K562 (cell line): ENCODE data around the gene MBLAC2. TPM values are rescaled to one million over a fixed set of nuclear protein-coding genes. Genes with fewer than 3 reads are reported as not detected.
A peak's percentile ranks its signal among the peaks of the same experiment; 100 is the strongest.

ENCODE experiments used
- ARNT ChIP-seq, 2 experiments: fragments of 450-650 bp; IDR thresholded peaks; 2 replicates each; pipeline ENCODE4 v1.6.1; 2016; ENCODE audit warnings: mild to moderate bottlenecking in 1 of 2
- BRD4 ChIP-seq: fragments of 200-600 bp; sonication (generic); IDR thresholded peaks from 2 replicates; pipeline ENCODE4 v1.6.1; 2017; ENCODE audit warnings: inconsistent platforms
- CXXC5 ChIP-seq: fragments of 250-450 bp; sonication (Bioruptor Pico); IDR thresholded peaks from 2 replicates; pipeline ENCODE4 v1.8.0; 2022; ENCODE audit warnings: inconsistent platforms, mild to moderate bottlenecking, moderate library complexity
- FOXK2 ChIP-seq, 2 experiments: fragments of 450-650 bp; IDR thresholded peaks in 1 of 2; conservative IDR thresholded peaks in 1 of 2; 2 replicates each; pipeline ENCODE4 v1.6.1; 2016; ENCODE audit warnings: low read depth in 2 of 2, mild to moderate bottlenecking in 1 of 2
- GTF2A2 ChIP-seq: IDR thresholded peaks from 2 replicates; pipeline ENCODE4 v1.6.1; 2016; ENCODE audit warnings: mild to moderate bottlenecking, missing genetic modification characterization, missing compliant biosample characterization
- HBP1 ChIP-seq: fragments of 450-650 bp; formaldehyde crosslinking; IDR thresholded peaks from 2 replicates; pipeline ENCODE4 v1.4.0; 2022; ENCODE audit warnings: missing genetic modification characterization
- HIVEP1 ChIP-seq: fragments of 250-450 bp; sonication (Bioruptor Pico); IDR thresholded peaks from 2 replicates; pipeline ENCODE4 v1.4.0; 2020; ENCODE audit warnings: mild to moderate bottlenecking
- HNRNPLL ChIP-seq: fragments of 200-400 bp; formaldehyde crosslinking; IDR thresholded peaks from 2 replicates; pipeline ENCODE4 v1.6.1; 2017; ENCODE audit warnings: low read length, low read depth, mild to moderate bottlenecking; ENCODE audit not compliant: poor library complexity, severe bottlenecking
- HNRNPUL1 ChIP-seq: fragments of 200-400 bp; formaldehyde crosslinking; IDR thresholded peaks from 2 replicates; pipeline ENCODE4 v1.6.1; 2017; ENCODE audit warnings: low read length
- KLF10 ChIP-seq: fragments of 250-450 bp; sonication (Bioruptor Pico); IDR thresholded peaks from 2 replicates; pipeline ENCODE4 v1.6.1; 2021; ENCODE audit warnings: matching md5 sums
- MCM7 ChIP-seq, 2 experiments: fragments of 450-650 bp; IDR thresholded peaks; 2 replicates each; pipeline ENCODE4 v1.6.1; 2016 to 2018
- MITF ChIP-seq: IDR thresholded peaks from 2 replicates; pipeline ENCODE4 v1.6.1; 2014; ENCODE audit warnings: antibody characterized with exemption
- MTA2 ChIP-seq: fragments of 450-650 bp; IDR thresholded peaks from 2 replicates; pipeline ENCODE4 v1.6.1; 2016; ENCODE audit warnings: low read depth
- NR2C2 ChIP-seq, 2 experiments: fragments of 200-800 bp in 1 of 2; sonication (Bioruptor generic) in 1 of 2; sonication (generic) in 1 of 2; formaldehyde crosslinking in 1 of 2; IDR thresholded peaks; 2 replicates each; pipeline versions ENCODE4 v1.6.1 to v1.8.0; 2016 to 2022; ENCODE audit warnings: mild to moderate bottlenecking in 1 of 2, missing compliant biosample characterization in 1 of 2, missing genetic modification characterization in 1 of 2, missing genetic modification reagents in 1 of 2
- NUFIP1 ChIP-seq: fragments of 450-650 bp; IDR thresholded peaks from 2 replicates; pipeline ENCODE4 v1.6.1; 2018; ENCODE audit not compliant: partially characterized antibody
- PHB2 ChIP-seq: fragments of 450-650 bp; IDR thresholded peaks from 2 replicates; pipeline ENCODE4 v1.6.1; 2017; ENCODE audit warnings: low read depth
- SMAD2 ChIP-seq: fragments of 150-350 bp; IDR thresholded peaks from 2 replicates; pipeline ENCODE4 v1.6.1; 2014; ENCODE audit warnings: low read depth, mild to moderate bottlenecking, low read length
- TCF7L2 ChIP-seq: fragments of 150-350 bp; IDR thresholded peaks from 2 replicates; pipeline ENCODE4 v1.6.1; 2016; ENCODE audit warnings: low read depth, mild to moderate bottlenecking, low read length, moderate library complexity
- YY1 ChIP-seq, 3 experiments: IDR thresholded peaks; 2 replicates each; pipeline ENCODE4 v1.6.1; 2011; ENCODE audit warnings: low read length in 2 of 3, mild to moderate bottlenecking in 2 of 3, moderate library complexity in 2 of 3, borderline replicate concordance in 1 of 3, control low read depth in 1 of 3, low read depth in 1 of 3; ENCODE audit not compliant: insufficient read depth in 3 of 3, insufficient replicate concordance in 2 of 3, control insufficient read depth in 1 of 3, insufficient read length in 1 of 3; ENCODE audit errors: extremely low read depth in 1 of 3
- ZBTB17 ChIP-seq: fragments of 450-650 bp; formaldehyde crosslinking; IDR thresholded peaks from 2 replicates; pipeline ENCODE4 v1.4.0; 2020; ENCODE audit warnings: mild to moderate bottlenecking
- ZC3H4 ChIP-seq: sonication (generic); formaldehyde crosslinking; IDR thresholded peaks from 2 replicates; pipeline ENCODE4 v1.9.0; 2021; ENCODE audit warnings: missing genetic modification reagents, borderline replicate concordance
- ZHX1 ChIP-seq: fragments of 150-350 bp; conservative IDR thresholded peaks from 2 replicates; pipeline ENCODE4 v1.6.1; 2014; ENCODE audit warnings: low read length
- ZNF561 ChIP-seq: fragments of 450-650 bp; formaldehyde crosslinking; conservative IDR thresholded peaks from 2 replicates; pipeline ENCODE4 v1.4.0; 2020; ENCODE audit warnings: mild to moderate bottlenecking, moderate library complexity
- polyA plus RNA-seq, 8 experiments: library from polyadenylated mRNA; depleted of rRNA in 4 of 8; stranded (reverse) in 5 of 8; unstranded in 3 of 8; fragments of >200 nt; fragmentation: Nextera tagmentation in 2 of 8; fragmentation: Illumina TruSeq in 1 of 8; extraction: Ambion mirVana in 2 of 8; extraction: Trizol in 1 of 8; gene quantifications; 2 replicates each; pipeline versions ENCODE4 v1.2.1 to v1.2.3, GENCODE V29; 2011 to 2014; ENCODE audit warnings: inconsistent platforms in 1 of 8, missing spikeins in 1 of 8
- total RNA-seq, 7 experiments: library from RNA; depleted of rRNA in 6 of 7; stranded (reverse); fragments of >200 nt in 6 of 7; fragmentation: Illumina TruSeq in 2 of 7; extraction: Trizol in 2 of 7; gene quantifications; 2 replicates each; pipeline versions ENCODE4 v1.2.1 to v1.2.3, GENCODE V29; 2011 to 2021; ENCODE audit warnings: low replicate concordance in 1 of 7

Gene MBLAC2
- total and polyA plus RNA-seq, 9 of the 15 experiments (the other 6 are each of a cell fraction or from before 2014, with no cell fraction given), result 2.4 to 13.1 (median 10.3) TPM

GRCh38 chr5:90409318-90410177 lies 65.0 kb downstream of the MBLAC2 start, which contains the start of gene CETN3 (continued):
- TF ChIP-seq YY1 (IDR thresholded peaks at IDR 0.05; ENCODE audit: borderline replicate concordance in 1 of 3, control insufficient read depth in 1 of 3, extremely low read depth in 1 of 3, insufficient read depth in 3 of 3, insufficient read length in 1 of 3, insufficient replicate concordance in 2 of 3, low read depth in 1 of 3, low read length in 2 of 3), result peak; percentile 53 to 95 (median 88)
- no peak for TF ChIP-seq HNRNPUL1
- TF ChIP-seq CXXC5, result peak; percentile 62
- no peak for TF ChIP-seq MCM7 (IDR thresholded peaks at IDR 0.05)
- TF ChIP-seq FOXK2 (conservative IDR thresholded peaks at IDR 0.05 in 1 of 2, IDR thresholded peaks at IDR 0.05 in 1 of 2; ENCODE audit: low read depth in 2 of 2), result peak in 1 of 2 experiments; percentile 54; a peak in 3 of 4 replicates
- 0 out of 2 replicates have a peak, but pooled peaks have one; percentile 20 for TF ChIP-seq BRD4
- no peak for TF ChIP-seq MITF
- no peak for TF ChIP-seq GTF2A2 (tag)
- 0 out of 2 replicates have a peak, but pooled peaks have one; percentile 58 for TF ChIP-seq ZNF561
- no peak for TF ChIP-seq ZHX1
- TF ChIP-seq TCF7L2, result no peak
- 0 out of 2 replicates have a peak, but pooled peaks have one; percentile 33 for TF ChIP-seq NR2C2 (CRISPR knock-in tag; IDR thresholded peaks at IDR 0.05)
- TF ChIP-seq NR2C2 (tag; IDR thresholded peaks at IDR 0.05), result peak; percentile 68; the same call in 1 of the 2 replicates
- TF ChIP-seq HBP1 (CRISPR knock-in tag), result peak; percentile 75
- TF ChIP-seq SMAD2, result no peak
- no peak for TF ChIP-seq HIVEP1 (CRISPR knock-in tag)
- no peak for TF ChIP-seq KLF10 (CRISPR knock-in tag)
- TF ChIP-seq NUFIP1, result no peak
- no peak for TF ChIP-seq ZC3H4 (CRISPR knock-in tag)
- no peak for TF ChIP-seq PHB2
- no peak for TF ChIP-seq MTA2
- TF ChIP-seq HNRNPLL, result no peak
- peak; percentile 77 for TF ChIP-seq ZBTB17 (CRISPR knock-in tag)
- peak; percentile 3 to 36; a peak in 1 of 4 replicates for TF ChIP-seq ARNT (IDR thresholded peaks at IDR 0.05)
